ENCODE data around the gene PHTF2. TPM values are rescaled to one million over a fixed set of nuclear protein-coding genes. Genes with fewer than 3 reads are reported as not detected.
"Not testable (repeated sequence)": the region's sequence is repeated elsewhere in the genome, so short reads cannot be mapped to it uniquely, and the experiment has no call there.

The PHTF2 gene
- total RNA-seq, 4 donors from 2014 or later, result 16.7 to 27.6 (median 19.2) TPM

- DNase-seq (ENCODE audit: low spot score) (no peak), ATAC-seq (ENCODE audit: low FRiP score) (no peak)
- TF ChIP-seq CTCF (IDR thresholded peaks at IDR 0.05), result no peak
These were observed 26.6 kb downstream of the PHTF2 start for GRCh38 chr7:77825131-77825530.

GRCh38 chr7:77826300-77826699, 27.7 kb downstream of the PHTF2 start:
- ATAC-seq (ENCODE audit: low FRiP score) (no peak), DNase-seq (ENCODE audit: low spot score) (no peak)
- TF ChIP-seq CTCF (IDR thresholded peaks at IDR 0.05), result no peak

- ATAC-seq (ENCODE audit: low FRiP score) (no peak), DNase-seq (ENCODE audit: low spot score) (no peak)
- TF ChIP-seq CTCF (IDR thresholded peaks at IDR 0.05), result no peak
These were observed 29.4 kb downstream of the PHTF2 start for GRCh38 chr7:77827999-77828398.

GRCh38 chr7:77830649-77831355, 32.2 kb downstream of the PHTF2 start:
- no peak for DNase-seq (ENCODE audit: low spot score)
- TF ChIP-seq CTCF (IDR thresholded peaks at IDR 0.05), result no peak
- ATAC-seq (ENCODE audit: low FRiP score), result no peak

GRCh38 chr7:77831481-77831880, 32.9 kb downstream of the PHTF2 start:
- ATAC-seq (ENCODE audit: low FRiP score) (no peak), DNase-seq (ENCODE audit: low spot score) (no peak)
- no peak for TF ChIP-seq CTCF (IDR thresholded peaks at IDR 0.05)

- ATAC-seq (ENCODE audit: low FRiP score), result no peak
- DNase-seq (ENCODE audit: low spot score), result no peak
- TF ChIP-seq CTCF (IDR thresholded peaks at IDR 0.05), result no peak
These were observed 33.4 kb downstream of the PHTF2 start for GRCh38 chr7:77831953-77832352.

GRCh38 chr7:77833136-77833535, 34.6 kb downstream of the PHTF2 start:
- ATAC-seq (ENCODE audit: low FRiP score) (no peak), DNase-seq (ENCODE audit: low spot score) (no peak)
- no peak for TF ChIP-seq CTCF (IDR thresholded peaks at IDR 0.05)

- not testable (repeated sequence) for DNase-seq (ENCODE audit: low spot score); ATAC-seq (ENCODE audit: low FRiP score)
These were observed 37.9 kb downstream of the PHTF2 start for GRCh38 chr7:77836425-77836824.

Data from omental fat pad (tissue), 4 donors.